Heart left ventricle (tissue), 13 donors: ENCODE results near the gene PARVG.

Experiments
- POLR2A ChIP-seq, 2 donors: fragments of 450-650 bp; IDR thresholded peaks; one replicate each; pipeline ENCODE4 v1.6.1; 2017; ENCODE audit warnings: antibody characterized with exemption in 2 of 2, mild to moderate bottlenecking in 2 of 2, moderate library complexity in 2 of 2
- TF ChIP-seq, protein P1 (sequence below), 12 donors: fragments of 200-600 bp; sonication (generic) in 4 of 12; IDR thresholded peaks; one replicate each; pipeline versions ENCODE4 v1.5.0 to v1.8.0; 2018 to 2022; ENCODE audit warnings: antibody characterized with exemption in 12 of 12, mild to moderate bottlenecking in 5 of 12
- donor health status: ischemic (EF 13 %, LVEDD 7.1; RV severe dilation, severe dysfunction).
- donor health status: DM: no; HTN: yes; CAD: no.
- donor health status: DM: no; HTN: no; CAD: no.
- donor health status: ischemic (EF 25% LVEDD 6.9; RV normal size, moderate dysfunction).
- donor health status: ischemic (EF 25% LVEDD 5.7; RV mildly dilated, moderate dysfunction).
- donor health status: ischemic (EF 35%, LVEDD 5.7; RV mildly dilated, moderate dysfunction).
- donor health status: nonischemic (EF 11% LVEDD 7.7; RV severe dilation, severe dysfunction).
- donor health status: DM: yes; HTN: yes; CAD: no.
- donor health status: PGD.
- donor health status: ischemic (EF 29% LVEDD 5.4; RV normal size, mild dysfunction).
- donor health status: nonischemic (EF 23%, LVEDD 6.1; RV moderate dilation, normal function).

DNA sequence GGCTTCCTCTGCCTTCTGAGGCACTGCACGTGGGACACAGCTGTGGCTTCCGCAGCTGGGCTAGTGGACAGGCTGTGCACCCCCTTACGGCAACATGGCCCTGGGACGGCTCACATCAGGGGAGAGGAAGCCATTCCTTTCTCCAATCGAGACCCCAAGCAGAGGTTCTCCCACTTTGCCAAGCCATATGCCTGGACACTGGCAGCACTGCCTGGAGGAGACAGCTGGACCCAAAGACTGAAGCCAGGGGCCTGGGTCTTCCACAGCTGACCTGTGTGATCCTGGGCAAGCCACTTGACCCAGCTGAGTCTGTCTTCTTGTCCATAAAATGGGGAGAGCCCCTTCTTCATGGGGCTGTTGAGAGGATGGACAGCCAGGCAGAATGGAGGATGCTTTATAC is 66.6 kb downstream of the PARVG start:
- TF ChIP-seq, protein P1, sequence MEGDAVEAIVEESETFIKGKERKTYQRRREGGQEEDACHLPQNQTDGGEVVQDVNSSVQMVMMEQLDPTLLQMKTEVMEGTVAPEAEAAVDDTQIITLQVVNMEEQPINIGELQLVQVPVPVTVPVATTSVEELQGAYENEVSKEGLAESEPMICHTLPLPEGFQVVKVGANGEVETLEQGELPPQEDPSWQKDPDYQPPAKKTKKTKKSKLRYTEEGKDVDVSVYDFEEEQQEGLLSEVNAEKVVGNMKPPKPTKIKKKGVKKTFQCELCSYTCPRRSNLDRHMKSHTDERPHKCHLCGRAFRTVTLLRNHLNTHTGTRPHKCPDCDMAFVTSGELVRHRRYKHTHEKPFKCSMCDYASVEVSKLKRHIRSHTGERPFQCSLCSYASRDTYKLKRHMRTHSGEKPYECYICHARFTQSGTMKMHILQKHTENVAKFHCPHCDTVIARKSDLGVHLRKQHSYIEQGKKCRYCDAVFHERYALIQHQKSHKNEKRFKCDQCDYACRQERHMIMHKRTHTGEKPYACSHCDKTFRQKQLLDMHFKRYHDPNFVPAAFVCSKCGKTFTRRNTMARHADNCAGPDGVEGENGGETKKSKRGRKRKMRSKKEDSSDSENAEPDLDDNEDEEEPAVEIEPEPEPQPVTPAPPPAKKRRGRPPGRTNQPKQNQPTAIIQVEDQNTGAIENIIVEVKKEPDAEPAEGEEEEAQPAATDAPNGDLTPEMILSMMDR (IDR thresholded peaks at IDR 0.05): no peak
- TF ChIP-seq POLR2A (IDR thresholded peaks at IDR 0.05): no peak
